ENCODE data around the gene GRIA2.

DNA sequence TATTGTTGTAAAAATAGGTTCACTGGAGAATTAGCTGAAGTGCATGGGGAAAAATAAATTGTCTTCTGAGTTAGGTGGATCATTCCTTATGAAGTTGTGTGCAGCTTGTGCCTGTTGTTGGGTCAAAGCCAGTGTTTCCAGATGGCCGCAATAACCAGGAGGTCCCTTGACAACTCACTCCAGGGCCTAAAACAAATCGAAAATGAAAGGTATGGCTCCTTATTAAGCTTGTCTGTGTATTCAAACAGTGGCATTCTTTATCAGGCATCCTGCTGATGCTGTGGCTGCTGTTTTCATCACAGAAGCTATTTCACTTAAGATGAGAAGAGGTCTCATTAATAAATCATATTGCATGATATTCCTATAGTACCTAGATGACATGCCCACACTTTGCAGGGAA, 80.2 kb downstream of the GRIA2 start:
- TF ChIP-seq, protein P1, sequence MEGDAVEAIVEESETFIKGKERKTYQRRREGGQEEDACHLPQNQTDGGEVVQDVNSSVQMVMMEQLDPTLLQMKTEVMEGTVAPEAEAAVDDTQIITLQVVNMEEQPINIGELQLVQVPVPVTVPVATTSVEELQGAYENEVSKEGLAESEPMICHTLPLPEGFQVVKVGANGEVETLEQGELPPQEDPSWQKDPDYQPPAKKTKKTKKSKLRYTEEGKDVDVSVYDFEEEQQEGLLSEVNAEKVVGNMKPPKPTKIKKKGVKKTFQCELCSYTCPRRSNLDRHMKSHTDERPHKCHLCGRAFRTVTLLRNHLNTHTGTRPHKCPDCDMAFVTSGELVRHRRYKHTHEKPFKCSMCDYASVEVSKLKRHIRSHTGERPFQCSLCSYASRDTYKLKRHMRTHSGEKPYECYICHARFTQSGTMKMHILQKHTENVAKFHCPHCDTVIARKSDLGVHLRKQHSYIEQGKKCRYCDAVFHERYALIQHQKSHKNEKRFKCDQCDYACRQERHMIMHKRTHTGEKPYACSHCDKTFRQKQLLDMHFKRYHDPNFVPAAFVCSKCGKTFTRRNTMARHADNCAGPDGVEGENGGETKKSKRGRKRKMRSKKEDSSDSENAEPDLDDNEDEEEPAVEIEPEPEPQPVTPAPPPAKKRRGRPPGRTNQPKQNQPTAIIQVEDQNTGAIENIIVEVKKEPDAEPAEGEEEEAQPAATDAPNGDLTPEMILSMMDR (IDR thresholded peaks at IDR 0.05; ENCODE audit: extremely low read depth in 1 of 2, insufficient read depth in 1 of 2, low read depth in 1 of 2, low read length in 2 of 2), result no peak
- no peak for TF ChIP-seq POLR2A (IDR thresholded peaks at IDR 0.05; ENCODE audit: low read depth, low read length)
